Mesothelial cell of epicardium (in vitro differentiated cells): ENCODE measurements around the gene PSTK. TPM values are rescaled to one million over a fixed set of nuclear protein-coding genes. Genes with fewer than 3 reads are reported as not detected.

Experiments
- DNase-seq, 2 experiments: peaks; one replicate each; pipeline ENCODE4 v3.0.0; 2021; ENCODE audit warnings: low spot score in 2 of 2; ENCODE audit not compliant: unreplicated experiment in 2 of 2
- H3K27ac Mint-ChIP-seq: 2 replicates; pipeline ENCODE4 v1.8.0; 2021; ENCODE audit warnings: mixed read lengths
- H3K27me3 Mint-ChIP-seq: 2 replicates; pipeline ENCODE4 v1.8.0; 2021; ENCODE audit warnings: low read depth, mixed read lengths
- H3K36me3 Mint-ChIP-seq: 2 replicates; pipeline ENCODE4 v1.8.0; 2021; ENCODE audit warnings: mixed read lengths
- H3K4me1 Mint-ChIP-seq: 2 replicates; pipeline ENCODE4 v1.8.0; 2021; ENCODE audit warnings: mixed read lengths
- H3K4me3 Mint-ChIP-seq: 2 replicates; pipeline ENCODE4 v1.8.0; 2021; ENCODE audit warnings: mild to moderate bottlenecking, moderate library complexity, mixed read lengths
- H3K9me3 Mint-ChIP-seq: 2 replicates; pipeline ENCODE4 v1.8.0; 2021; ENCODE audit warnings: mixed read lengths
- CTCF ChIP-seq: fragments of 200-600 bp; sonication (generic); IDR thresholded peaks from one replicate; pipeline ENCODE4 v1.5.0; 2021; ENCODE audit warnings: antibody characterized with exemption; ENCODE audit not compliant: unreplicated experiment
- total RNA-seq: library from RNA; stranded (reverse); gene quantifications from 3 replicates; pipeline ENCODE4 v1.2.1, GENCODE V29; 2021

The PSTK gene
- total RNA-seq, 1 donor from 2014 or later: 9.1 TPM

GRCh38 chr10:122962405-122962804, 17.8 kb upstream of the PSTK start:
- Mint-ChIP-seq H3K27ac (no peak overlapping the region), H3K27me3 (peaks cover 40% of the 10 kb centered on the region), H3K9me3 (peaks cover 37% of the 10 kb centered on the region), H3K4me1 (no peaks in the 10 kb centered on the region), H3K4me3 (no peak overlapping the region), H3K36me3 (no peaks in the 10 kb centered on the region)
- no peak for TF ChIP-seq CTCF
- no peak for DNase-seq

- no peak for TF ChIP-seq CTCF
- no peak for DNase-seq
- Mint-ChIP-seq H3K9me3 (peaks cover 52% of the 10 kb centered on the region), H3K4me1 (no peaks in the 10 kb centered on the region), H3K36me3 (no peaks in the 10 kb centered on the region), H3K27ac (no peak overlapping the region), H3K27me3 (peaks cover 22% of the 10 kb centered on the region), H3K4me3 (no peak overlapping the region)
Observed at GRCh38 chr10:122966879-122967278, 13.3 kb upstream of the PSTK start.

- Mint-ChIP-seq H3K36me3 (no peaks in the 10 kb centered on the region), H3K9me3 (peaks cover 42% of the 10 kb centered on the region), H3K27ac (no peak overlapping the region), H3K4me3 (no peak overlapping the region), H3K4me1 (no peaks in the 10 kb centered on the region), H3K27me3 (peaks cover 25% of the 10 kb centered on the region)
- DNase-seq: no peak
- TF ChIP-seq CTCF: no peak
Observed at GRCh38 chr10:122968698-122969097, 11.5 kb upstream of the PSTK start.

- no peak for DNase-seq
- H3K36me3 Mint-ChIP-seq: no peaks in the 10 kb centered on the region
- peaks cover 39% of the 10 kb centered on the region for H3K27me3 Mint-ChIP-seq
- no peak for TF ChIP-seq CTCF
- no peaks in the 10 kb centered on the region for H3K4me1 Mint-ChIP-seq
- no peak overlapping the region for H3K4me3 Mint-ChIP-seq
- peaks cover under 1% of the 10 kb centered on the region for H3K9me3 Mint-ChIP-seq
- no peak overlapping the region for H3K27ac Mint-ChIP-seq
Observed at GRCh38 chr10:122974023-122974422, 6.2 kb upstream of the PSTK start.

- Mint-ChIP-seq H3K9me3 (no peaks in the 10 kb centered on the region), H3K4me1 (no peaks in the 10 kb centered on the region), H3K27ac (no peak overlapping the region), H3K27me3 (peaks cover 39% of the 10 kb centered on the region), H3K36me3 (no peaks in the 10 kb centered on the region), H3K4me3 (no peak overlapping the region)
- no peak for TF ChIP-seq CTCF
- DNase-seq: no peak
Observed at GRCh38 chr10:122974543-122975064, 5.6 kb upstream of the PSTK start.

GRCh38 chr10:122981066-122981464, 864 bp downstream of the PSTK start:
- peaks cover 10% of the 10 kb centered on the region for H3K27me3 Mint-ChIP-seq
- no peak for DNase-seq
- TF ChIP-seq CTCF: peak; percentile 35
- H3K27ac Mint-ChIP-seq: peak overlapping the region; percentile 86
- H3K36me3 Mint-ChIP-seq: peaks cover 3% of the 10 kb centered on the region
- peak overlapping the region; percentile 84 for H3K4me3 Mint-ChIP-seq
- H3K9me3 Mint-ChIP-seq: no peaks in the 10 kb centered on the region
- H3K4me1 Mint-ChIP-seq: peaks cover 9% of the 10 kb centered on the region
